GM12873 (cell line): Measurements from ENCODE around the gene FTHL17.

Experiments used
- CTCF ChIP-seq: IDR thresholded peaks from 2 replicates; pipeline ENCODE4 v1.5.1; 2012; ENCODE audit warnings: low read depth, mild to moderate bottlenecking, moderate library complexity, low read length, control low read depth; ENCODE audit not compliant: insufficient read depth; ENCODE audit errors: missing control alignments

The FTHL17 gene

GRCh38 chrX:31098079-31098478, 26.2 kb upstream of the FTHL17 start:
- TF ChIP-seq CTCF, result no peak

GRCh38 chrX:31093639-31093975, 21.8 kb upstream of the FTHL17 start:
- TF ChIP-seq CTCF, result no peak

GRCh38 chrX:31092970-31093638, 21.3 kb upstream of the FTHL17 start:
- no peak for TF ChIP-seq CTCF

GRCh38 chrX:31092476-31092875, 20.6 kb upstream of the FTHL17 start:
- no peak for TF ChIP-seq CTCF

- no peak for TF ChIP-seq CTCF
Observed at GRCh38 chrX:31091819-31092218, 20.0 kb upstream of the FTHL17 start.

- no peak for TF ChIP-seq CTCF
Observed at GRCh38 chrX:31074522-31074921, 2.7 kb upstream of the FTHL17 start.

- TF ChIP-seq CTCF, result no peak
Observed at GRCh38 chrX:31071262-31071661, 579 bp downstream of the FTHL17 start.
